Islet of Langerhans (tissue), 1 donor: ENCODE results near the gene PCBD1.
"Not testable (repeated sequence)": the region's sequence is repeated elsewhere in the genome, so short reads cannot be mapped to it uniquely, and the experiment has no call there.

Experiments
- FAIRE-seq: peaks from one replicate; lab custom pipeline; 2011; peaks lifted over from hg19 to GRCh38; lab: Jason Lieb, UNC

Gene PCBD1

DNA sequence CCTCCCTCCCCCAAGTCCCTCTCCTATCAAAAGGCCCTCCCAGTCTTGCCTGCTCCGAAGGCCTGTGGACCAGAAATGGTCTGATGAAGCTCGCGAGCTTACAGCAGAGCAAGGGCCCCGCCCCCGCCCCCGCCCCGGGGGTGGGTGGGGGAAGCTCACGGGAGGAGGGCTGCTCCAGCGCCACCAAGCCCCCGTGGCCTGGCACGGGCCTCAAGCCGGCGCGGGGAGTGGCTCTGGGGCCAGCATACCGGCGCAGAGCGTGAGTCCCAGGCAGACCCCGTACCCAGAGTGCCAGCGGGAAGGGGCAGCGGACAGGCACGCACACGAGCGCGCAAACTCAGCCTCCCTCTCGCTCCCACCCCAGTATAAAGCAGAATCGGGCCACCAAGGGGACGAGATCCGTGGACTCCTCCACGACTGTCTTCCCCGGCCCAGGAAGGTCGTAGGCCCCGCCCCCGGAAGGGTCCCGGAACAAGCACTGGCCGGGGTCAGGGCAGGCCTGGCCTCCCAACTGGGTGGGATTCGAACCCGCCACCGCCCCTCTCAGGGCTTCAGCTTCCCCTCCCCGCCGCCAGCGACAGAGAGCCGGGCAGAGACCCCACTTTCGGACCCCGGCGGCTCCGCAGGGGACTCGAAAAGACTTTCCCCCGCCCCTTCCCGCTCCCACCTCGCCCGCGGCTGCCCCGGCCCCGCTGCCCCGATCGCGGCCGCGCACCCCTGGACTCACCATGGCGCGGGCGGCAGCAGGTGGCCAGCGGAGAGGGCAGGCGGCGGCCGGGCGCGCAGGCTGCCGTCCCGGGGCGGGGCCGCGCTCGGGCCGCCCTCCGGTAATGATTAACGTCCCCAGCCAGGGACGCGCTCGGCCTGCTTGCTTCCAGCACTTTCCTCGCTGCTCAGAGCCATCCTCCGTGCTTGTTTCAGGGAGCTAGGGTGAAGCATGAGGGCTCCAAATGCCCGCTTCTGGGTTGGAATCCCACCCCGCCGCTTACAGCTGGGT lies at the start of gene PCBD1:
TSS of gene PCBD1 (minus strand) at position 762 of the 997 bp plus-strand sequence. CDS start at position 730, 32 bp downstream.
- no peak for FAIRE-seq

- no peak for FAIRE-seq
Observed at GRCh38 chr10:70937661-70938060, 49.3 kb upstream of the PCBD1 start.

GRCh38 chr10:70936111-70936510 lies 47.7 kb upstream of the PCBD1 start:
- FAIRE-seq, result no peak

DNA sequence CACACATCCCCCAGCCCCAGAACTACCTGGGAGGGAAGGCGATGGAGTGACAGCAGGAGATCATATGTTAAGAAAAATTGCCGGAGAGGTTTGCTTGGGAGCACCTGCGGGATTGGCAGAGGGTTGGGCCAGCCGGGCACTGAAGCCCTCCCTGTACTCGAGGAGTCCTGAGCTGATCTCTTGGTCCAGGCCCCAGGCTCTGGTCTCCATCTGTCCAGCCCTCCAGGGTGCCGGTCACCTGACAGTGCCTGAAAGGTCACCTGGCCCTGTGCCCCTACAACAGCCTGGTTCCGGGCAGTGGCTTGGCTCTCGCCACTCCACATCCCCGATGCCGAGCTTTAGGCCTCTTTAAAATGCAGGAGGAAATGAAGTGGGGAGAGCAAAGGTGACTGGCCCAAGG lies 47.3 kb upstream of the PCBD1 start:
- FAIRE-seq, result no peak

DNA sequence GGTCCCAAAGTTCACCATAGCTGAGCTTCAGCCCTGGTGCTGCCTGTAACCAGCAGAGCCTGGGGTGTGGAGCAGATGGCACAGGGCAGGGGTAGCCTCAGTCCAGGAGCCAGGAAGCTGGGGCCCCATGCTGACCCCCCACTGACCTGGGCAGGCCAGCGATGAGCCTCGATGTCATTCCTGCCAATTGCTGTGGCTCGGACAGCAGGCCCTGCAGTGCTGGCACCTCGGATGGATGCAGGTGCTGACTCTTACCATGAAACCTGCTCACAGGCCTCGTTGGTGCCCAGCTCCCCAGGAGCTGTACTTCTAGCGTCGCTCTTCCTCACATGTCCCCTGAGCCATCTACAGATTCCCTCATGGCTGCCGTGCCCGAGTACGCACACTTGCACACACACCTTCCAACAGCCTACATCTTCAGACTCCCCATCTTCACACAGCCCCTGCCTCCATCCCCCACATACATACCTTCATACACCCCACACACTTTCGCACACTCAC lies 46.8 kb upstream of the PCBD1 start:
- no peak for FAIRE-seq

- FAIRE-seq, result no peak
Observed at GRCh38 chr10:70934701-70935100, 46.3 kb upstream of the PCBD1 start.

DNA sequence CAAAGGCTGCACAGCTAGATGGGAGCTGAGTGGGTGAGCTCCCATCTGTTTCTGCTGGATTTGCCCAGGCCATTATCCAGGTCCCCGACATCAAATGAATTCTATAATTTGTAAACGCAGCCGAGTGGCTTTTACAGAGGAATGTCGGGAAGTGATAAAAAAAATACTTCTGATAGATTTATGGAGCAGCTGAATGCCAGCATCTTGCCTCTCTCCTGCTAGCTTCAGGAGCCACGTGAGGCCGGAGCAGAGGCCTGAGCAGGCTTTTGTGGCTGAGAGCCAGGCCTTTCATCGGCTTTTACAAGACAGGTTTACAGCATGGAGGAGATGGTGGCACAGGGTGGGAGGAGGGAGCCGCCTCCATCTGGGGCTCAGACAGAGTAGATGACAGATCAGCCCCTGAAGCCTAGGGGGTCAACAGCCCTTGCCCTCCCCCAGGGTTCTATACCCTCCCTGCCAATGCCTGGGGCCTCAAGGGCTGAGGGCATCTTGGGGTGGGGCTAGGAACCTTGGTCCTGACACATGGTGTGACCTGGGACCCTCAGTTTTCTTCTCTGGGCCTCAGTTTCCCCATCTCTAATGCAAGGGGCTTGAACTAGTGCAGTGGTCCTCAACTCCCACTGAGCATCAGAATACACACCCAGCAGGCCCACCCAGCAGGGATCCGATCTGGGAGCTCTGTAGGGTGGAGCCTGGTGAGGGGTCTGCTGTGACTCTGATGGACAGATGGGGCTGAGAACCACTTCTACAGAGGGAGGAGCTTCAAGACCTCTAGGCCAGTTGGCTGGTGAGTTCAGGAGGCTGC lies 44.2 kb upstream of the PCBD1 start:
- FAIRE-seq, result no peak

DNA sequence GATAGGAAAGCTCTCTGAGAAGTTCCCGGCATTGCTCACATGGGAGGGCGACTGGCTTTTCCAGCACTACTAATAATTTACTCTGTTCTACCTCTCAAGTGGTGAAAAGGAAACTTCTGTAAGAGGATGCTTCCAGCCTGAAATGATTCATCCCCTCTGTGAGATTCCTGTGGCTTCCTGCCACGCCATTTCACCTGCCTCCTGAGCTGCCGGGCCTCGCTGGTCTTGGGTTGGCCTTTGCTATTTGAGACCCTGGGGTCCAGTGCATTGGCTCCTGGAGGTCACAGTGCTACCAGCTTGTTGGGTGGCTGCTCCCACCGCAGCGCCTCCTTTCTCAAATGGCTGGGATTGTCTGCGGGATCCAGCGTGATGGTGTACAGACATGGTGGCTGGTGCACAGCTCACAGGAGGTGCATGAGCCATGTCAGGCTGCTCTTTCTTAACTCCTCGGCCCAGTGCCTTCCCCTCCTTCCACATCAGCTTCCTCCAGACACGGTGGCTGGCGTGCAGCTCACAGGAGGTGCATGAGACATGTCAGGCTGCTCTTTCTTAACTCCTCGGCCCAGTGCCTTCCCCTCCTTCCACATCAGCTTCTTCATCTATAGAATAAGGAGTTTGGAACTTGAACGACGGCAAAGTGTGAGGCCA lies 42.9 kb upstream of the PCBD1 start:
- FAIRE-seq, result no peak

GRCh38 chr10:70930263-70931000 lies 42.1 kb upstream of the PCBD1 start:
- FAIRE-seq, result no peak

DNA sequence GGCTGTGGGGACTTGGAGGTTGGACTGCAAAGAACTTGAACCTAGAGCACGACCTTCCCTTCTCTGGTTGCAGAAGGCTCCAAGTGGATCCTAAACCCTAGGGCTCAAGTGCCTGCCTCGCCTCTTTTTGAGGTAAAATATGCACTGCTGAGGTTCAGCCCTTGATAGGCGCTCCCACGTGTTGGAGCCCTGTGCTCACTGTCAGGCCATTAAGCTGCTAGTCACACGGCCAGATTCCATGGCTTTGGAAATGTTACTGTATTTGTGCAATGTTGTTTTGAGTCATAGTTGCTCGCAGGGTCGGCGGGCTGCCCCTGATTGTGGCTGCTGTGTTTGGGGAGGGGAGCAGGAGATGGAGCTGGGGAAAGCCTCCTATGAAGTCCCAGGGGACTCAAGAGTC lies 39.8 kb upstream of the PCBD1 start:
- no peak for FAIRE-seq

DNA sequence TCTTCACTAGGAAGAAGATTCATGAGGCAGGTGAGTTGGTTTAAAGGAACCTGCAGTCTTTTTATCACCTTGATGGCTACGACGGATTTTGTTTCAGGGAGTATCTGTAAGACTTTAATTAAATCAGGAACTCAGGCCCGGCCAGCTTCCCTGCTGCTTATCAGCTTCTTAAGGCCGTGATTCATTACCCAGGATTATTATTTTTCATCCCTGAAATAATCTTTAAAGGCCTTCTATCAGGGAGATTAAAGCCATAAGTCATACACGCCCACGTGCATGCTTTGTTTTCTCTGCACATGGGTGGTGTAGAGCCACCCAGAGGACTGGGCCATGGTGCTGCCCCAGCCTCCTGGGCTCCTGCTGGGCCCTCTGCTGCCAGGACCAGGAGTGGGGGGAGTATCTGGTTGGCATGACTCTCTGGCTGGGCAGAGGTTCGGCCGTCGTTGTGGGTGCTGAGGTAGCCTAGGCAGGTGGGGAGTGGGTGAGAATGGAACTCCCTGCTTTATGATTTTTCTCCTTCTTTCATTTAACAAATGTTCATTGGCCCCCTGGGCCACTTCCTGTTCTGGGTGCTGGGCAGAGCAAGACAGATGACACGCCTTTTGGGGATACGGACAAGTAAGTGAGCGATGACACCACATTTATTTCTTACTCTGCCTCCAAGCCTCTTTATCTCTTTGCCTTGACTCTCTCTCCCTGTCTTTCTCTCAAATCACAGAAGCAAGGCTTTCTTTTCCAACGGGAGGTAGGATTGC lies 39.0 kb upstream of the PCBD1 start:
- FAIRE-seq, result no peak

- no peak for FAIRE-seq
Observed at GRCh38 chr10:70926226-70927000, 38.0 kb upstream of the PCBD1 start.

DNA sequence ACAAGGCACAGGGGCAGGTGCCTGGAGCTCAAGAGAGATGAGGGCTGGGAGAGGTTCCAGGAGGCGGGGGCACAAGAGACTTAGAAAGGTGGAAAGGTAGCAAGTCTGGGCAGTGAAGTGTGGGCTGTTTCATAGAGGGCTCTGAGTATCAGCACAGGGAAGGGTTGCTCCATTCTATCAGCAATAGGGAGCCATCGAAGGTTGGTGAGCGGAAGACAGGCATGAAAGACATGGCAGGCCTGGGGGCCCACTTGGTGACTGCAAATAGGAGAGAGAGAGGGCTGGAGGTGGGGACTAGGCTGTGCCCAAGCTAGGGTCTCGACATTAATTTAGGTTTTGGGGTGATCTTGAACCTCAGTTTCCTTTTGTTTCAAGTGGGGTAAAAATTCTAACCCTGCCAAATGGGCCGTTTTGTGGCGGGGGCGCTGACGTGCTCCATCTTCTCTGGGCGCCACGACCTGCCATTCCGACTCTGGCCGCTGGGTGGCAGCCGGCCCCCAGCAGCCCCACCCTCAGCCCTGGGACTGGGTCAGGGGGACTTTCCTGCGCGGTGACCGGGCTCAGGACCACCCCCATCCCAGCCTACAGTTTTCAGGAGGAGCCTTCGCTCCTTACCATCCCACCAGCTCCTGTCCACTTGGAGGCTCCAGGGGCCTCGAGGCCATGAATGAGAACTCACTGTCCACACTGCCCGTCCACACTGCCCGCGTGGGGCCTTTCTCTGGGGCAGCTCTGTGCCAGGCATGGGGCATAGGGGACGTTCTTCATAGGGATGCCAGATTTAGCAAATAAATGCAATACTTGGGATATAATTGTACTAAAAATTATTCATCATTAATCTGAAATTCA lies 37.2 kb upstream of the PCBD1 start:
- FAIRE-seq, result no peak

GRCh38 chr10:70923696-70924095 lies 35.3 kb upstream of the PCBD1 start:
- no peak for FAIRE-seq

DNA sequence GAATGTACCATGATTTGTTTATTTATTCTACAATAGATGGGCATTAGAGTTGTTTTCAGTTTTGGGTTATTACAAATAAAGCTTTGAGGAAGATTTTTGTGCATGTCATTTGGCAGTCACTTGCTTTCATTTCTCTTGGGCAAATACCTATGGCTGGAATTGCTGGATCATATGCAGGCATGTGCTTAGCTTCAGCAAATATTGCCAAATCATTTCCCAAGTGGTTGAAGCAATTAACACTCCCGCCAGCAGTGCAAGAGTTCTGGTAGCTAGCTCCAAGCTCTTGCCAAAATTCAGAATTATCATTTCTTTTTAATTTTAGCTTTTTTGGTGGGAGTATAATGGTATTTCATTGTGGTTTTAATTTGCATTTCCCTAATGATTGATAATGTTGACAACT lies 32.9 kb upstream of the PCBD1 start:
- no peak for FAIRE-seq

DNA sequence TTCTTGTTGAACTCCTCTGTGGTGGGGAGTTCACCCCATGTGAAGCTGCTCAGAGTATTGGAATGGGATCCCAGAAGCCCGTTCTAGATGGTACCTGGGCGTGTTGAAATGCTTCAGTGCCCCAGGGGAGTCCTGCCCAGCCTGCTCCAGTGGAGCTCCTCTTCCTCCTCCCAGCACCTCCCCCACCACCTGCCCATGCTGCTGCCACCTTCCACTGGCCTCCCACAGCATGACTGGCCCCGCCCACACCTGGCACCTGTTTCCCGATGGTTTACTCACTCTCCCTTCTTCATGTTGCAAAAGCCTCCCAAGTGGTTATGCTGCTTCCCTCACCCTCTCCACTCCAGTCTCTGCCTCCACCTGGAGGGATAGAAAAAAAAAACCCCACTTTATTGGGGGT lies 32.2 kb upstream of the PCBD1 start:
- FAIRE-seq, result no peak

DNA sequence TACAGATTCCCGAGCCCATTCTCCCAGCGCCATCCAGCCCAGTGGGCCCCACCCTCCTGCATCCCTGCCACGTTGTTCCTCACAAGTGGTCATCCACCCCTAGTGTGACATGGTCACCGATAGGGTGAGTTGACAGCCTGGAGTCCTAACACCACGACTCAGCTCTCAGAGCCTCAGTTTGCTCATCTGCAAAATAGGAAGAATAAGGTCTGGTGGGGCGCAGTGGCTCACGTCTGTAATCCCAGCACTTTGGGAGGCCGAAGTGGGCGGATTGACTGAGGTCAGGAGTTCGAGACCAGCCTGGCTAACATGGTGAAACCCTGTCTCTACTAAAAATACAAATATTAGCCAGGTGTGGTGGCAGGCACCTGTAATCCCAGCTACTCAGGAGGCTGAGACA lies 31.5 kb upstream of the PCBD1 start:
- not testable (repeated sequence) for FAIRE-seq

- FAIRE-seq, result no peak
Observed at GRCh38 chr10:70918851-70919530, 30.6 kb upstream of the PCBD1 start.

DNA sequence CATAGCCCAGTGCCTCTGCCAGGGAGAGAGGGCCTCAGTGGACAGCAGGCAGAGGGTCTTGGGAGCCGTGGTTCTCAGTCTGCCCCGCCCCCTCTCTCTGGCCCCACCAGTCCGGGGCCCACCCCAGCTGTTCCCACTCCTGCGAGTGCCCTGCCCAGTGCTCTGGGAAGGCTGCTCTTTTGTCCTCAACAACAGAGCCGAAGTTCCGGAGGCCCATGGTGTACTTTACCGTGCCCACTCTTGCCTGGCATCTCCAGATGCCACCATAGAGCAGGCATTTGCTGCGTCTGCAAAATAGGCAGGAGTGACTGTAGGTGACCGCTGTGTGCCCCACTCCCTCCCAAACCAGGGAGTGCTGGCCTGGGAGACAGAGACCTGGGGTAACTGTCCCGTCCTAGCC lies 29.3 kb upstream of the PCBD1 start:
- no peak for FAIRE-seq
